A549 (cell line): ENCODE data around the gene FAM9C. TPM values are rescaled to one million over a fixed set of nuclear protein-coding genes. Genes with fewer than 3 reads are reported as not detected.
A peak's percentile ranks its signal among the peaks of the same experiment; 100 is the strongest.

ENCODE experiments used
- ATAC-seq, 2 experiments: fragments of 200-7000 bp in 1 of 2; fragments of >200 bp in 1 of 2; cut with Nextera tagmentation in 1 of 2; cut with Tn5 transposase in 1 of 2; 3 replicates each; pipeline versions ENCODE4 v1.8.0 to v1.9.1; 2018 to 2020; ENCODE audit warnings: mild to moderate bottlenecking in 1 of 2, moderate library complexity in 1 of 2
- CTCF ChIA-PET: fragments of 300-600 bp; sonication (Branson Sonifier 250); formaldehyde crosslinking; extraction: SDS; loops from one replicate; lab custom pipeline; 2021; ENCODE audit warnings: antibody characterized with exemption, inconsistent platforms; lab: Yijun Ruan, JAX
- POLR2A ChIA-PET: fragments of 350-600 bp; formaldehyde crosslinking; extraction: SDS; loops from one replicate; lab custom pipeline; 2021; ENCODE audit warnings: antibody characterized with exemption, inconsistent platforms; lab: Yijun Ruan, JAX
- DNase-seq, 2 experiments: peaks; one replicate each; pipeline versions ENCODE4 v3.0.0 to v3.0.0-alpha.2; 2011 to 2016; ENCODE audit warnings: low read depth in 1 of 2, low spot score in 1 of 2
- FAIRE-seq: peaks from 2 replicates; lab custom pipeline; 2011; peaks lifted over from hg19 to GRCh38; lab: Jason Lieb, UNC
- H3K27ac ChIP-seq, 2 experiments: fragments of >200 bp; sonication (Bioruptor Twin); formaldehyde crosslinking; 3 replicates each; pipeline ENCODE4 v1.5.1; 2016 to 2017
- H3K4me1 ChIP-seq: fragments of >200 bp; sonication (Bioruptor Twin); formaldehyde crosslinking; 3 replicates; pipeline ENCODE4 v1.6.1; 2016
- H3K4me2 ChIP-seq: fragments of >200 bp; sonication (Bioruptor Twin); formaldehyde crosslinking; 3 replicates; pipeline ENCODE4 v1.6.1; 2016
- H3K4me3 ChIP-seq: fragments of >200 bp; sonication (Bioruptor Twin); formaldehyde crosslinking; 3 replicates; pipeline ENCODE4 v1.5.1; 2016
- H3K9me3 ChIP-seq: fragments of >200 bp; sonication (Bioruptor Twin); formaldehyde crosslinking; 3 replicates; pipeline ENCODE4 v1.6.1; 2016
- CHD2 ChIP-seq: fragments of 150-350 bp; IDR thresholded peaks from 2 replicates; pipeline ENCODE4 v1.6.1; 2014; ENCODE audit warnings: low read length; ENCODE audit not compliant: partially characterized antibody
- E2F6 ChIP-seq: IDR thresholded peaks from 2 replicates; pipeline ENCODE4 v1.6.1; 2012; ENCODE audit warnings: low read depth, borderline replicate concordance
- EHF ChIP-seq: fragments of 250-450 bp; sonication (Bioruptor Pico); IDR thresholded peaks from 2 replicates; pipeline ENCODE4 v1.5.0; 2020; ENCODE audit warnings: mild to moderate bottlenecking
- ELK1 ChIP-seq: fragments of 150-350 bp; IDR thresholded peaks from 2 replicates; pipeline ENCODE4 v1.6.1; 2014; ENCODE audit warnings: low read depth, mild to moderate bottlenecking, low read length
- FOSL2 ChIP-seq, 2 experiments: fragments of 450-650 bp in 1 of 2; fragments of >200 bp in 1 of 2; sonication (Bioruptor Twin) in 1 of 2; formaldehyde crosslinking; IDR thresholded peaks; 2 replicates each; pipeline versions ENCODE4 v1.5.0 to v1.6.1; 2016 to 2020; ENCODE audit warnings: mild to moderate bottlenecking in 1 of 2, moderate library complexity in 1 of 2
- FOXS1 ChIP-seq: fragments of 250-450 bp; sonication (Bioruptor Pico); IDR thresholded peaks from 2 replicates; pipeline ENCODE4 v1.5.0; 2020; ENCODE audit warnings: mild to moderate bottlenecking, moderate library complexity
- HDAC2 ChIP-seq: fragments of 200-600 bp; sonication (generic); IDR thresholded peaks from 2 replicates; pipeline ENCODE4 v1.6.1; 2016
- HOXA7 ChIP-seq: fragments of 250-450 bp; sonication (Bioruptor Pico); IDR thresholded peaks from 2 replicates; pipeline ENCODE4 v1.5.0; 2020; ENCODE audit warnings: mild to moderate bottlenecking, moderate library complexity
- JUN ChIP-seq, 2 experiments: fragments of >200 bp; sonication (Bioruptor Twin); formaldehyde crosslinking; IDR thresholded peaks; 2 replicates in 1 of 2; 3 replicates in 1 of 2; pipeline ENCODE4 v1.6.1; 2016 to 2017
- MAFK ChIP-seq: fragments of 450-650 bp; IDR thresholded peaks from 2 replicates; pipeline ENCODE4 v1.6.1; 2014; ENCODE audit not compliant: partially characterized antibody
- RARB ChIP-seq: fragments of 250-450 bp; sonication (Bioruptor Pico); IDR thresholded peaks from 2 replicates; pipeline ENCODE4 v1.8.0; 2021; ENCODE audit warnings: mild to moderate bottlenecking, moderate library complexity
- RNF2 ChIP-seq: fragments of 200-600 bp; sonication (generic); IDR thresholded peaks from 2 replicates; pipeline ENCODE4 v1.6.1; 2016; ENCODE audit warnings: low read depth, mild to moderate bottlenecking, antibody characterized with exemption, moderate library complexity, borderline replicate concordance
- SREBF2 ChIP-seq: fragments of 450-650 bp; IDR thresholded peaks from 2 replicates; pipeline ENCODE4 v1.6.1; 2014; ENCODE audit warnings: mild to moderate bottlenecking, moderate library complexity
- WGBS: methylation state at CpG from one replicate; pipeline ENCODE4 v1.1.6; 2017; ENCODE audit errors: missing lambda C conversion rate; 5-methylcytosine and 5-hydroxymethylcytosine counted together
- polyA plus RNA-seq, 4 experiments: library from polyadenylated mRNA; depleted of rRNA in 3 of 4; stranded (reverse); fragments of >200 nt; fragmentation: RNase III in 1 of 4; extraction: RNeasy Plus Mini Kit Qiagen cat#74134 plus additional on column Dnase treatment in 1 of 4; gene quantifications; 2 replicates in 3 of 4; 3 replicates in 1 of 4; pipeline ENCODE4 v1.2.3, GENCODE V29; 2011 to 2017
- TF ChIP-seq, protein P1 (sequence below): fragments of >200 bp; sonication (Bioruptor Twin); formaldehyde crosslinking; IDR thresholded peaks from 3 replicates; pipeline ENCODE4 v1.5.1; 2016
- TF ChIP-seq, protein P2 (sequence below): IDR thresholded peaks from 2 replicates; pipeline ENCODE4 v1.6.1; 2012
- TF ChIP-seq, protein P3 (sequence below): IDR thresholded peaks from 2 replicates; pipeline ENCODE4 v1.6.1; 2012

FAM9C gene
- polyA plus RNA-seq, 2 of the 4 experiments (the other 2 are of a cell fraction) = 0.03 TPM; not detected in 1

DNA sequence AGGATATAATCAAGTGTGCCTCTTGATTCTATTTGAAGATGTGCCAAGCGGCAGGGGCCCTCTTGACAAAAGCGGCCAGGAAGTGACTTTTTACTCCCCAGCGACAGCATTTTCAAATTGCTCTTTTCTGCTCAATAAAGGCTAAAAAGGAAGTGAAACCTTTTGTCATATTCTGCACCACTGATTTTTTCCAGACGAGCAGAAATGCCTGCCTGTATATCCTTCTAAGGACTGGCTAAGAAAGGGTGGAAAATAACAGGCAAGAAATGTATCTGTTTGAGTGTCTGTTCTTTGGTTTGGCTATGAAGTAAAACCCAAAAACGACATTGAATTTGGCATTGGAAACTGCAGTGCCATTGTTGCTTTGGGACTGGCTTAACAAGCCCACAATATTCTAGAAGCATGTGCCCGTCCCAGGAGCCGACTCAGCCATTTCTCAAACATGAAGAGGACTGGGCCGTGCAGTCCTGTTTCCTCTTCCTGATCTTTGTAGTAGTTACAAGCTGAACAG, 44.1 kb downstream of the FAM9C start:
- FAIRE-seq = no peak

DNA sequence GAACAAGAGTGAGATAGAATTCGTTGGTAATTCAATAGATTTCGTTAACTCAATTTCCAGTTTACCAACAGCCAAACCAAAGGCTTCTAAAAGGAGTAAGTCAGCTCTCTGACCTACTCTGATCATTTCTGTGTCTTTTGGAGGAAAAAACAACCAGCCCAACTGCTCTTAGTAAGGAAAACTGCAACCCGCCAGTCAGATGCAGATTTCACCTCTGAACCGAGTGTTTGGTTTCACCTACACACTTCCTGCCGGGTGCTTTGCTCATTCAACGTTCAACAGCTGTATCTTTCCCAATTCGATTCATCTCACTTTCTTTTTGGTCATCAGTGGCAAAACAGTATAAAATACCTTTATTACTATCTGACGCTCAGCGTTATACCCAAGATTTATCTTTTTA, 45.0 kb downstream of the FAM9C start:
- Histone ChIP-seq H3K4me1 (peaks cover 62% of the 10 kb centered on the region), H3K27ac (peak overlapping the region; percentile 40 to 86; a peak in 5 of 6 replicates), H3K9me3 (no peaks in the 10 kb centered on the region), H3K4me3 (no peak overlapping the region), H3K4me2 (no peak overlapping the region)
- TF ChIP-seq CHD2 (no peak), JUN (IDR thresholded peaks at IDR 0.05) (no peak), FOSL2 (IDR thresholded peaks at IDR 0.05) (no peak), FOSL2 (CRISPR knock-in tag; IDR thresholded peaks at IDR 0.05) (no peak), E2F6 (no peak), HDAC2 (no peak), EHF (no peak), SREBF2 (no peak), RARB (no peak), ELK1 (no peak), FOXS1 (CRISPR knock-in tag) (no peak)
- TF ChIP-seq, protein P1, sequence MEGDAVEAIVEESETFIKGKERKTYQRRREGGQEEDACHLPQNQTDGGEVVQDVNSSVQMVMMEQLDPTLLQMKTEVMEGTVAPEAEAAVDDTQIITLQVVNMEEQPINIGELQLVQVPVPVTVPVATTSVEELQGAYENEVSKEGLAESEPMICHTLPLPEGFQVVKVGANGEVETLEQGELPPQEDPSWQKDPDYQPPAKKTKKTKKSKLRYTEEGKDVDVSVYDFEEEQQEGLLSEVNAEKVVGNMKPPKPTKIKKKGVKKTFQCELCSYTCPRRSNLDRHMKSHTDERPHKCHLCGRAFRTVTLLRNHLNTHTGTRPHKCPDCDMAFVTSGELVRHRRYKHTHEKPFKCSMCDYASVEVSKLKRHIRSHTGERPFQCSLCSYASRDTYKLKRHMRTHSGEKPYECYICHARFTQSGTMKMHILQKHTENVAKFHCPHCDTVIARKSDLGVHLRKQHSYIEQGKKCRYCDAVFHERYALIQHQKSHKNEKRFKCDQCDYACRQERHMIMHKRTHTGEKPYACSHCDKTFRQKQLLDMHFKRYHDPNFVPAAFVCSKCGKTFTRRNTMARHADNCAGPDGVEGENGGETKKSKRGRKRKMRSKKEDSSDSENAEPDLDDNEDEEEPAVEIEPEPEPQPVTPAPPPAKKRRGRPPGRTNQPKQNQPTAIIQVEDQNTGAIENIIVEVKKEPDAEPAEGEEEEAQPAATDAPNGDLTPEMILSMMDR = no peak
- TF ChIP-seq, protein P2, sequence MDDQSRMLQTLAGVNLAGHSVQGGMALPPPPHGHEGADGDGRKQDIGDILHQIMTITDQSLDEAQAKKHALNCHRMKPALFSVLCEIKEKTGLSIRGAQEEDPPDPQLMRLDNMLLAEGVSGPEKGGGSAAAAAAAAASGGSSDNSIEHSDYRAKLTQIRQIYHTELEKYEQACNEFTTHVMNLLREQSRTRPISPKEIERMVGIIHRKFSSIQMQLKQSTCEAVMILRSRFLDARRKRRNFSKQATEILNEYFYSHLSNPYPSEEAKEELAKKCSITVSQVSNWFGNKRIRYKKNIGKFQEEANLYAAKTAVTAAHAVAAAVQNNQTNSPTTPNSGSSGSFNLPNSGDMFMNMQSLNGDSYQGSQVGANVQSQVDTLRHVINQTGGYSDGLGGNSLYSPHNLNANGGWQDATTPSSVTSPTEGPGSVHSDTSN = no peak
- TF ChIP-seq, protein P3, sequence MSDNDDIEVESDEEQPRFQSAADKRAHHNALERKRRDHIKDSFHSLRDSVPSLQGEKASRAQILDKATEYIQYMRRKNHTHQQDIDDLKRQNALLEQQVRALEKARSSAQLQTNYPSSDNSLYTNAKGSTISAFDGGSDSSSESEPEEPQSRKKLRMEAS = no peak
- whole genome bisulfite sequencing = 87% methylated on average over 9 of the region's 9 CpGs
- ChIA-PET POLR2A (interaction anchor here (0.6 kb wide), 1 partner anchor 112 kb away, joined by 4 read pairs; no protein-coding TSS in a partner anchor), CTCF (interaction anchor here (0.6 kb wide), 1 partner anchor 9 kb away, joined by 3 read pairs; no protein-coding TSS in a partner anchor)
- DNase-seq = no peak
- no peak for ATAC-seq
- FAIRE-seq = peak; percentile 61

More for the DNA sequence above, 44.1 kb downstream of the FAM9C start:
- 81% methylated on average over 8 of the region's 8 CpGs for whole genome bisulfite sequencing
- peak overlapping the region; percentile 70 to 86; a peak in 5 of 6 replicates for H3K27ac ChIP-seq
- no peak for DNase-seq
- no peaks in the 10 kb centered on the region for H3K9me3 ChIP-seq
- no peak overlapping the region for H3K4me3 ChIP-seq
- CTCF ChIA-PET = interaction anchor here (1.4 kb wide), 1 partner anchor 488 kb away, joined by 5 read pairs; no protein-coding TSS in a partner anchor
- H3K4me2 ChIP-seq = peak overlapping the region; percentile 72; the same call in 2 of the 3 replicates
- peaks cover 61% of the 10 kb centered on the region for H3K4me1 ChIP-seq
- TF ChIP-seq, protein P2 = no peak
- no peak for TF ChIP-seq RNF2
- TF ChIP-seq HOXA7 (CRISPR knock-in tag) = no peak
- peak; percentile 10 for TF ChIP-seq MAFK
- no peak for ATAC-seq
- POLR2A ChIA-PET = no interaction called here
